Activated CD8-positive, alpha-beta T cell treated with anti-CD3 and anti-CD28 coated beads for 36 hours (primary cell): ENCODE data around the gene COA8. TPM values are rescaled to one million over a fixed set of nuclear protein-coding genes. Genes with fewer than 3 reads are reported as not detected.

Source experiments
- ATAC-seq: fragments of 200-7000 bp; cut with Tn5 transposase; one replicate; pipeline ENCODE4 v1.10.0; 2021; ENCODE audit warnings: mild to moderate bottlenecking, moderate library complexity
- CTCF ChIA-PET: fragments of 350-600 bp; sonication (Branson Sonifier 250); formaldehyde crosslinking; loops from one replicate; lab custom pipeline; 2021; ENCODE audit warnings: antibody characterized with exemption; lab: Charles Lee
- POLR2A ChIA-PET: fragments of 350-600 bp; sonication (Branson Sonifier 250); formaldehyde crosslinking; loops from one replicate; lab custom pipeline; 2021; ENCODE audit warnings: antibody characterized with exemption; lab: Charles Lee
- DNase-seq: peaks from one replicate; pipeline ENCODE4 v3.0.0-alpha.2; 2020
- H3K27ac Mint-ChIP-seq: one replicate; pipeline ENCODE4 v1.8.0; 2021; ENCODE audit warnings: mild to moderate bottlenecking, mixed read lengths
- H3K27me3 Mint-ChIP-seq: one replicate; pipeline ENCODE4 v1.8.0; 2021; ENCODE audit warnings: mixed read lengths
- H3K36me3 Mint-ChIP-seq: one replicate; pipeline ENCODE4 v1.8.0; 2021; ENCODE audit warnings: low read depth, mixed read lengths
- H3K4me1 Mint-ChIP-seq: one replicate; pipeline ENCODE4 v1.8.0; 2021; ENCODE audit warnings: low read depth, mixed read lengths
- H3K4me3 Mint-ChIP-seq: one replicate; pipeline ENCODE4 v1.8.0; 2021; ENCODE audit warnings: mild to moderate bottlenecking, moderate library complexity, mixed read lengths
- H3K9me3 Mint-ChIP-seq: one replicate; pipeline ENCODE4 v1.8.0; 2021; ENCODE audit warnings: mixed read lengths
- CTCF ChIP-seq: fragments of 200-600 bp; IDR thresholded peaks from one replicate; pipeline ENCODE4 v1.8.0; 2022; ENCODE audit warnings: antibody characterized with exemption, mild to moderate bottlenecking
- intact Hi-C: fragments of 100-400 bp; cut with micrococcal nuclease; formaldehyde crosslinking; loops from one replicate; pipeline ENCODE4 v1.10.0; 2022
- total RNA-seq, 2 experiments: library from RNA; stranded (reverse); gene quantifications; one replicate each; pipeline ENCODE4 v1.2.3, GENCODE V29; 2021

COA8 gene
- total RNA-seq, 2 experiments from 2014 or later: 40.3 to 45.6 TPM

GRCh38 chr14:103537175-103537990 lies 25.4 kb upstream of the COA8 start:
- H3K27ac Mint-ChIP-seq: no peak overlapping the region
- intact Hi-C loops: no loop called here
- no peaks in the 10 kb centered on the region for H3K4me1 Mint-ChIP-seq
- H3K4me3 Mint-ChIP-seq: no peak overlapping the region
- H3K27me3 Mint-ChIP-seq: no peaks in the 10 kb centered on the region
- TF ChIP-seq CTCF: no peak
- no peak for DNase-seq
- peaks cover 3% of the 10 kb centered on the region for H3K36me3 Mint-ChIP-seq
- POLR2A ChIA-PET: interaction anchor here (0.8 to 2.2 kb wide), 4 partner anchors 9 to 21 kb away, joined by 3 to 13 read pairs (median 4); partner anchors contain the start of gene TRMT61A
- ATAC-seq: no peak
- H3K9me3 Mint-ChIP-seq: no peaks in the 10 kb centered on the region
- CTCF ChIA-PET: interaction anchor here (0.9 kb wide), 1 partner anchor 9 kb away, joined by 3 read pairs; no protein-coding TSS in a partner anchor

- Mint-ChIP-seq H3K4me1 (no peaks in the 10 kb centered on the region), H3K27ac (no peak overlapping the region), H3K27me3 (no peaks in the 10 kb centered on the region), H3K4me3 (no peak overlapping the region), H3K36me3 (peaks cover 3% of the 10 kb centered on the region), H3K9me3 (no peaks in the 10 kb centered on the region)
- DNase-seq (no peak), ATAC-seq (no peak)
- intact Hi-C loops: no loop called here
- no peak for TF ChIP-seq CTCF
- POLR2A ChIA-PET: interaction anchor here (0.8 to 2.2 kb wide), 3 partner anchors 8 to 20 kb away, joined by 3 to 13 read pairs (median 4); partner anchors contain the start of gene TRMT61A
- CTCF ChIA-PET: no interaction called here
Observed at GRCh38 chr14:103538291-103539055, 24.3 kb upstream of the COA8 start.

GRCh38 chr14:103539056-103539825 lies 23.5 kb upstream of the COA8 start:
- no peak for ATAC-seq
- Mint-ChIP-seq H3K4me1 (no peaks in the 10 kb centered on the region), H3K9me3 (no peaks in the 10 kb centered on the region), H3K27ac (no peak overlapping the region), H3K27me3 (no peaks in the 10 kb centered on the region), H3K4me3 (no peak overlapping the region), H3K36me3 (peaks cover 3% of the 10 kb centered on the region)
- no peak for DNase-seq
- ChIA-PET POLR2A (interaction anchor here (1.2 to 2.2 kb wide), 4 partner anchors 9 to 23 kb away, joined by 4 to 13 read pairs (median 6); partner anchors contain the start of genes BAG5 and TRMT61A), CTCF (no interaction called here)
- no peak for TF ChIP-seq CTCF
- intact Hi-C loops: no loop called here

- no peaks in the 10 kb centered on the region for H3K4me1 Mint-ChIP-seq
- H3K4me3 Mint-ChIP-seq: no peak overlapping the region
- intact Hi-C loops: no loop called here
- no peak overlapping the region for H3K27ac Mint-ChIP-seq
- CTCF ChIA-PET: interaction anchor here (1.3 to 2.7 kb wide), 2 partner anchors 20 to 22 kb away, joined by 3 to 10 read pairs; no protein-coding TSS in a partner anchor
- DNase-seq (no peak), ATAC-seq (no peak)
- no peaks in the 10 kb centered on the region for H3K27me3 Mint-ChIP-seq
- peaks cover 3% of the 10 kb centered on the region for H3K36me3 Mint-ChIP-seq
- POLR2A ChIA-PET: interaction anchor here (1.0 to 2.5 kb wide), 5 partner anchors 9 to 21 kb away, joined by 5 to 10 read pairs (median 6); partner anchors contain the start of gene BAG5
- no peaks in the 10 kb centered on the region for H3K9me3 Mint-ChIP-seq
- TF ChIP-seq CTCF: no peak
Observed at GRCh38 chr14:103540821-103541708, 21.7 kb upstream of the COA8 start.
